ENCODE results near the gene FIBP.

DNA sequence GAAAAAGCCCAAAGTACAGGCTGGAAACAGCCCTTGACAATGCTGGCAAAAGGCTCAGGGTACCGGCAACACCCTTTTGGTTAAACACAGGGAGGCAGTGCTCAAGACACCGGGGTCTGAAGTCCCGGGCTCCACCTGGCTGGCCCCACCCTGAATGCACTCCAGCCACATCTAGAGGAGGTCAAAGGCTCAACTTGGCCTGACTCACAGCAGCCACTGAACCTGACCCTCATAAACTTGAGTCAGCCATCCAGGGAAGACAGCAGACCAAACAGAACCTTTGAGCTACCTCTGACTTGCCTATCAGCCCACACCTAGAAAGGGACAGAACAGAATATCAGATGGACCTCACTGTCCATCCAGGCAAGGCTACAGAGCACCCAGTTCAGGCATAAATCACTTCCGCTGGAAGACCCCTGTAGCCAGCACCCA lies 34.1 kb downstream of the FIBP start:
- TF ChIP-seq ATF6 (CRISPR knock-in tag; IDR thresholded peaks at IDR 0.05) (no peak), TP53 (CRISPR knock-in tag; IDR thresholded peaks at IDR 0.05) (no peak), CTCF (IDR thresholded peaks at IDR 0.05) (no peak), CREB1 (CRISPR knock-in tag; IDR thresholded peaks at IDR 0.05) (no peak), ETV6 (CRISPR knock-in tag; IDR thresholded peaks at IDR 0.05) (no peak), CREM (CRISPR knock-in tag; IDR thresholded peaks at IDR 0.05) (no peak), SP1 (CRISPR knock-in tag; conservative IDR thresholded peaks at IDR 0.05) (no peak), NR2C2 (CRISPR knock-in tag; IDR thresholded peaks at IDR 0.05) (no peak), ZNF317 (CRISPR knock-in tag; IDR thresholded peaks at IDR 0.05; ENCODE audit: borderline replicate concordance, low read depth) (no peak), RELA (CRISPR knock-in tag; IDR thresholded peaks at IDR 0.05; ENCODE audit: borderline replicate concordance) (no peak), JUN (CRISPR knock-in tag; IDR thresholded peaks at IDR 0.05) (no peak), NFE2L1 (CRISPR knock-in tag; IDR thresholded peaks at IDR 0.05) (no peak)
- TF ChIP-seq, protein P1, sequence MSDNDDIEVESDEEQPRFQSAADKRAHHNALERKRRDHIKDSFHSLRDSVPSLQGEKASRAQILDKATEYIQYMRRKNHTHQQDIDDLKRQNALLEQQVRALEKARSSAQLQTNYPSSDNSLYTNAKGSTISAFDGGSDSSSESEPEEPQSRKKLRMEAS (CRISPR knock-in tag; IDR thresholded peaks at IDR 0.05), result no peak
- TF ChIP-seq, protein P2, sequence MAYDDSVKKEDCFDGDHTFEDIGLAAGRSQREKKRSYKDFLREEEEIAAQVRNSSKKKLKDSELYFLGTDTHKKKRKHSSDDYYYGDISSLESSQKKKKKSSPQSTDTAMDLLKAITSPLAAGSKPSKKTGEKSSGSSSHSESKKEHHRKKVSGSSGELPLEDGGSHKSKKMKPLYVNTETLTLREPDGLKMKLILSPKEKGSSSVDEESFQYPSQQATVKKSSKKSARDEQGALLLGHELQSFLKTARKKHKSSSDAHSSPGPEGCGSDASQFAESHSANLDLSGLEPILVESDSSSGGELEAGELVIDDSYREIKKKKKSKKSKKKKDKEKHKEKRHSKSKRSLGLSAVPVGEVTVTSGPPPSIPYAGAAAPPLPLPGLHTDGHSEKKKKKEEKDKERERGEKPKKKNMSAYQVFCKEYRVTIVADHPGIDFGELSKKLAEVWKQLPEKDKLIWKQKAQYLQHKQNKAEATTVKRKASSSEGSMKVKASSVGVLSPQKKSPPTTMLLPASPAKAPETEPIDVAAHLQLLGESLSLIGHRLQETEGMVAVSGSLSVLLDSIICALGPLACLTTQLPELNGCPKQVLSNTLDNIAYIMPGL (CRISPR knock-in tag; IDR thresholded peaks at IDR 0.05), result no peak
